Ovary (tissue), 3 donors: ENCODE results near the gene RELL2.

Experiments used
- CTCF ChIP-seq, 3 donors: fragments of 450-650 bp in 2 of 3; fragments of 200-600 bp in 1 of 3; IDR thresholded peaks; one replicate each; pipeline versions ENCODE4 v1.5.1 to v1.8.0; 2016 to 2022; ENCODE audit warnings: antibody characterized with exemption in 3 of 3, mild to moderate bottlenecking in 1 of 3
- EP300 ChIP-seq: sonication (generic); formaldehyde crosslinking; IDR thresholded peaks from one replicate; pipeline ENCODE4 v1.6.1; 2017; ENCODE audit warnings: antibody characterized with exemption
- donor health status: DM: no; HTN: no; CAD: no.

DNA sequence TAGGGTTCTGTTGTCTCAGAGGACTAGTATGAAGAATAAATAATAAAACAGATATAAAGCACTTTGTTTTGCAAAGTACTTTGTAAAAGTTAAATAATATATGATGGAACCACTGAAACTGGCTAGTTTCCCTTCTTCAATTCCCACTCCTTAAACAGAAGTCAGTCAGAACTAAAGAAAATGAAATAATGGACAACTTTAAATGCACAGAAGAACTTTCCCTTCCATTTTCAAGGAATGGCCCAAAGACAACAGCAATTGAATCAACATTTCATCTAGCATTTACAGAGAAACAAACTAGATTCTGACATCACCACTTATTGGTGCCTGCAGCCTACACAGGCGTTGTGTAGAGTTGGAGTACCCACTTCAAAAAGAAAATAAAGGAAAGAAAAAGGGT, 34.2 kb upstream of the RELL2 start:
- no peak for TF ChIP-seq EP300
- TF ChIP-seq CTCF (IDR thresholded peaks at IDR 0.05): no peak
